IMR-90 (cell line): ENCODE measurements around the gene ITGAL. TPM values are rescaled to one million over a fixed set of nuclear protein-coding genes. Genes with fewer than 3 reads are reported as not detected.

Experiments
- ATAC-seq: fragments of 200-7000 bp; cut with Tn5 transposase; 2 replicates; pipeline ENCODE4 v1.9.1; 2020; ENCODE audit warnings: low read depth, mild to moderate bottlenecking, moderate library complexity
- BruUV-seq: library from RNA; stranded (reverse); fragments of 400-500 nt; replicated peaks from 2 replicates; lab custom pipeline; 2021; lab: Mats Ljungman, UMichigan
- CTCF ChIA-PET: fragments of 300-600 bp; formaldehyde crosslinking; extraction: SDS; loops from one replicate; lab custom pipeline; 2021; ENCODE audit warnings: antibody characterized with exemption; lab: Yijun Ruan, JAX
- POLR2A ChIA-PET: fragments of 300-600 bp; sonication (Branson Sonifier 250); formaldehyde crosslinking; loops from one replicate; lab custom pipeline; 2022; ENCODE audit warnings: antibody characterized with exemption; ENCODE audit not compliant: unreplicated experiment; lab: Charles Lee
- DNase-seq: peaks from one replicate; pipeline ENCODE4 v3.0.0; 2013
- H2AFZ ChIP-seq: replicated peaks from 2 replicates; pipeline ENCODE3; 2013; ENCODE audit warnings: low read length, mild to moderate bottlenecking; ENCODE audit not compliant: poor library complexity
- H2AK5ac ChIP-seq: 2 replicates; pipeline ENCODE4 v1.6.1; 2013; ENCODE audit warnings: low read depth, low read length, inconsistent platforms
- H2AK9ac ChIP-seq: replicated peaks from 2 replicates; pipeline ENCODE3; 2013; ENCODE audit warnings: mild to moderate bottlenecking, low read depth, low read length, moderate library complexity; ENCODE audit not compliant: poor library complexity
- H2BK120ac ChIP-seq: 2 replicates; pipeline ENCODE4 v1.6.1; 2013; ENCODE audit warnings: low read depth, low read length, inconsistent platforms
- H2BK15ac ChIP-seq: 3 replicates; pipeline ENCODE4 v1.6.1; 2013; ENCODE audit warnings: low read depth, low read length, inconsistent platforms
- H2BK20ac ChIP-seq: 2 replicates; pipeline ENCODE4 v1.6.1; 2013; ENCODE audit warnings: low read depth, mild to moderate bottlenecking, inconsistent platforms, low read length, moderate library complexity
- H2BK5ac ChIP-seq: 2 replicates; pipeline ENCODE4 v1.6.1; 2013; ENCODE audit warnings: mild to moderate bottlenecking, low read depth, low read length, inconsistent platforms; ENCODE audit not compliant: poor library complexity, severe bottlenecking
- H3K14ac ChIP-seq: replicated peaks from 2 replicates; pipeline ENCODE4 v1.6.1; 2013; ENCODE audit warnings: low read depth, low read length, inconsistent platforms
- H3K18ac ChIP-seq: 2 replicates; pipeline ENCODE4 v1.6.1; 2013; ENCODE audit warnings: low read depth, low read length, control low read depth
- H3K23ac ChIP-seq: 2 replicates; pipeline ENCODE4 v1.6.1; 2013; ENCODE audit warnings: low read depth, low read length, inconsistent platforms
- H3K27ac ChIP-seq: 2 replicates; pipeline ENCODE4 v1.5.1; 2013; ENCODE audit warnings: mild to moderate bottlenecking, control low read depth, low read length; ENCODE audit not compliant: insufficient read depth
- H3K27me3 ChIP-seq: 2 replicates; pipeline ENCODE4 v1.6.1; 2013; ENCODE audit warnings: low read length; ENCODE audit not compliant: control insufficient read depth, insufficient read depth
- H3K36me3 ChIP-seq: 2 replicates; pipeline ENCODE4 v1.6.1; 2013; ENCODE audit warnings: low read length, mixed read lengths; ENCODE audit not compliant: control insufficient read depth, insufficient read depth
- H3K4ac ChIP-seq: 2 replicates; pipeline ENCODE4 v1.6.1; 2013; ENCODE audit warnings: low read depth, low read length, inconsistent platforms
- H3K4me1 ChIP-seq: 2 replicates; pipeline ENCODE4 v1.6.1; 2013; ENCODE audit warnings: low read length, mixed read lengths; ENCODE audit not compliant: control insufficient read depth, insufficient read depth
- H3K4me2 ChIP-seq: 2 replicates; pipeline ENCODE4 v1.6.1; 2013; ENCODE audit warnings: low read depth, mild to moderate bottlenecking, control low read depth, low read length, moderate library complexity
- H3K4me3 ChIP-seq: 2 replicates; pipeline ENCODE4 v1.5.1; 2013; ENCODE audit warnings: low read depth, mild to moderate bottlenecking, control low read depth, low read length, moderate library complexity; ENCODE audit not compliant: insufficient read depth
- H3K56ac ChIP-seq: 2 replicates; pipeline ENCODE4 v1.6.1; 2013; ENCODE audit warnings: low read length, inconsistent platforms; ENCODE audit not compliant: insufficient read depth; ENCODE audit errors: extremely low read depth
- H3K79me1 ChIP-seq, 2 experiments: 2 replicates each; pipeline ENCODE4 v1.6.1; 2013; ENCODE audit warnings: low read length in 2 of 2, inconsistent platforms in 1 of 2, low read depth in 1 of 2
- H3K9ac ChIP-seq: 2 replicates; pipeline ENCODE4 v1.6.1; 2013; ENCODE audit warnings: low read depth, low read length, control low read depth
- H3K9me1 ChIP-seq: 2 replicates; pipeline ENCODE4 v1.6.1; 2013; ENCODE audit warnings: low read length, inconsistent platforms; ENCODE audit not compliant: insufficient read depth
- H3K9me3 ChIP-seq: 2 replicates; pipeline ENCODE4 v1.6.1; 2013; ENCODE audit warnings: low read length; ENCODE audit not compliant: control insufficient read depth, insufficient read depth
- H4K20me1 ChIP-seq: 2 replicates; pipeline ENCODE4 v1.6.1; 2013; ENCODE audit warnings: low read length, inconsistent platforms; ENCODE audit not compliant: insufficient read depth
- H4K5ac ChIP-seq: 2 replicates; pipeline ENCODE4 v1.6.1; 2013; ENCODE audit warnings: mild to moderate bottlenecking, low read depth, low read length, control low read depth
- H4K8ac ChIP-seq, 2 experiments: 2 replicates each; pipeline ENCODE4 v1.6.1; 2013; ENCODE audit warnings: low read depth in 2 of 2, low read length in 2 of 2, control low read depth in 1 of 2, inconsistent platforms in 1 of 2
- H4K91ac ChIP-seq: 2 replicates; pipeline ENCODE4 v1.6.1; 2013; ENCODE audit warnings: low read depth, low read length, inconsistent platforms; ENCODE audit not compliant: insufficient read depth
- BHLHE40 ChIP-seq: fragments of 150-350 bp; IDR thresholded peaks from 2 replicates; pipeline ENCODE4 v1.6.1; 2016; ENCODE audit warnings: mild to moderate bottlenecking, low read depth, low read length
- CEBPB ChIP-seq: IDR thresholded peaks from 2 replicates; pipeline ENCODE4 v1.6.1; 2012; ENCODE audit warnings: low read depth, low read length, improper control_type of control experiment
- ELK1 ChIP-seq: fragments of 150-350 bp; IDR thresholded peaks from 2 replicates; pipeline ENCODE4 v1.6.1; 2016; ENCODE audit warnings: low read depth, mild to moderate bottlenecking, low read length, moderate library complexity, borderline replicate concordance
- FOS ChIP-seq: fragments of 150-350 bp; IDR thresholded peaks from 2 replicates; pipeline ENCODE4 v1.6.1; 2016; ENCODE audit warnings: low read depth, low read length
- MXI1 ChIP-seq: IDR thresholded peaks from 2 replicates; pipeline ENCODE4 v1.6.1; 2012; ENCODE audit warnings: low read depth, mild to moderate bottlenecking, low read length, moderate library complexity, borderline replicate concordance
- NFE2L2 ChIP-seq: fragments of 150-350 bp; IDR thresholded peaks from 2 replicates; pipeline ENCODE4 v1.6.1; 2016; ENCODE audit warnings: low read depth, mild to moderate bottlenecking, low read length
- POLR2A ChIP-seq: IDR thresholded peaks from 2 replicates; pipeline ENCODE4 v1.6.1; 2012; ENCODE audit warnings: mild to moderate bottlenecking, low read depth, low read length
- RAD21 ChIP-seq: IDR thresholded peaks from 2 replicates; pipeline ENCODE4 v1.6.1; 2012; ENCODE audit warnings: low read length, improper control_type of control experiment
- RCOR1 ChIP-seq: IDR thresholded peaks from 2 replicates; pipeline ENCODE4 v1.6.1; 2012; ENCODE audit warnings: mild to moderate bottlenecking, low read length, improper control_type of control experiment; ENCODE audit not compliant: insufficient replicate concordance
- RFX5 ChIP-seq: IDR thresholded peaks from 2 replicates; pipeline ENCODE4 v1.8.0; 2012; ENCODE audit warnings: low read depth, mild to moderate bottlenecking, low read length, moderate library complexity
- SMC3 ChIP-seq: fragments of 150-350 bp; IDR thresholded peaks from 2 replicates; pipeline ENCODE4 v1.6.1; 2016; ENCODE audit warnings: low read depth, mild to moderate bottlenecking, antibody characterized with exemption, low read length, moderate library complexity
- WGBS, 2 experiments: methylation state at CpG; one replicate each; pipeline versions ENCODE4 v1.1.5 to v1.1.7; 2013; ENCODE audit warnings: missing lambda C conversion rate in 2 of 2; ENCODE audit not compliant: insufficient read length in 1 of 2; ENCODE audit errors: extremely low coverage in 2 of 2; 5-methylcytosine and 5-hydroxymethylcytosine counted together
- dilution Hi-C: fragments of 300-500 bp; cut with HindIII; formaldehyde crosslinking; loops from one replicate; pipeline ENCODE4 v1.14.3; 2018; ENCODE audit warnings: low sequenced_read_pairs; ENCODE audit not compliant: unreplicated experiment
- in situ Hi-C: fragments of 300-500 bp; cut with MboI; formaldehyde crosslinking; loops from 3 replicates; pipeline ENCODE4 v1.14.3; 2019; ENCODE audit warnings: low sequenced_read_pairs, inconsistent platforms, mixed read lengths
- intact Hi-C: fragments of 100-400 bp; cut with micrococcal nuclease; formaldehyde crosslinking; loops from 2 replicates; pipeline ENCODE4 v1.10.0; 2022
- polyA plus RNA-seq, 3 experiments: library from polyadenylated mRNA; depleted of rRNA; stranded (reverse); fragments of >200 nt; gene quantifications; 2 replicates each; pipeline ENCODE4 v1.2.3, GENCODE V29; 2012; ENCODE audit warnings: low replicate concordance in 1 of 3
- total RNA-seq: library from RNA; depleted of rRNA; stranded (reverse); fragments of >200 nt; gene quantifications from 2 replicates; pipeline ENCODE4 v1.2.3, GENCODE V29; 2012
- TF ChIP-seq, protein P1 (sequence below): conservative IDR thresholded peaks from 2 replicates; pipeline ENCODE4 v1.5.1; 2012; ENCODE audit warnings: mild to moderate bottlenecking, low read depth, low read length, improper control_type of control experiment
- TF ChIP-seq, protein P2 (sequence below): fragments of 150-350 bp; IDR thresholded peaks from 2 replicates; pipeline ENCODE4 v1.6.1; 2017; ENCODE audit warnings: mild to moderate bottlenecking, antibody characterized with exemption, low read length, low read depth

The ITGAL gene
- total and polyA plus RNA-seq, 2 of the 4 experiments (the other 2 are of a cell fraction) = not detected

DNA sequence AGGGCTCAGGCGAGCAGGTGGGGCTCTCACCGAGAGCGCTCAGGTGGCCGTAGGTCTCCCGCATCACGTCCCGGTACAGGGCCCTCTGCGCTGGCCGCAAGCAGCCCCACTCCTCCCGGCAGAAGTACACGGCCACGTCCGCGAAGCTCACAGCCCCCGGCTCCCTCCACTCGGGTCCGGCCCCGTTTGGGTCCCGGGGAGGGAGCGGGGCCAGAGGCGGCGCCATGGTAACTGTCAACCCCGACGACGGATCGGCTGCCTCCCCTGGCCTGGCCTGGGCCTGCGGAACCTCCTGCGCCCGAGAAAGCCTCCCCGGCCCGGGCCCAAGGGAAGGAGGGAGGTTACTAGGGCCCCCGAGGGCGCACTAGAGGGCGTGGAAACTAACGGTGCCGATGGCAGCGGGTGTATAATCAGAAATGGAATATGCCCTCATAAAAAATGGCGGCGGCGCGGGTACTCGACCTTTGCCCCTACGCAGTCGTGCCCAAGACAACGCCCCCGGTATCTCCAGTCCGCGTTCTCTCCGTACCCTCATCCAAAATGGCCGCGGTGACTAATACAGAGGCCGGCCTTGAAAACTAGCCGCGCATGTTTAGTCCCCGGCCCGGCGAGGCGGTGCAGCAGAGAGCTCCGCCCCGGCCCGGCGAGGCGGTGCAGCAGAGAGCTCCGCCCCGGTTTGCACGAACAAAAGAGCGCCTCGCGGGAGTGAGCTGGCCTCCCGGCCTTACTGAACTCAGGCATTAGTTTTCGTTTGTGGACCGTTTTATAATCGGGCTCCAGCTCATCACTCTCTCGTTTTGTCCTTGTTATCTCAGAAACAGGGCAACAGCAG, 85.6 kb downstream of the ITGAL start, which contains the start of gene ZNF764:
Gene ZNF764, minus strand, starts transcription at position 418 of the 832 bp plus-strand sequence. Its CDS starts 192 bp downstream, at position 226.
- ATAC-seq = peak; percentile 99
- H3K56ac ChIP-seq = 0 out of 2 replicates have a peak within 1 kb of the TSS, but pooled peaks have one; percentile 23
- CTCF ChIA-PET = interaction anchor here (0.6 to 1.6 kb wide), 3 partner anchors 23 to 399 kb away, joined by 3 to 5 read pairs (median 5); no protein-coding TSS in a partner anchor
- peak within 1 kb of the TSS; percentile 98 for H3K14ac ChIP-seq
- H2AK9ac ChIP-seq = peak within 1 kb of the TSS; percentile 97
- H3K4ac ChIP-seq = peak within 1 kb of the TSS; percentile 98
- no peaks in the 10 kb centered on the region for H3K9me3 ChIP-seq
- POLR2A ChIA-PET = no interaction called here
- dilution Hi-C loops = no loop called here
- H2AK5ac ChIP-seq = peak within 1 kb of the TSS; percentile 87
- H3K27ac ChIP-seq = peak within 1 kb of the TSS; percentile 82
- peaks cover 22% of the 10 kb centered on the region for H3K36me3 ChIP-seq
- in situ Hi-C loops = no loop called here
- H4K8ac ChIP-seq = peak within 1 kb of the TSS; percentile 94 to 99
- H2BK5ac ChIP-seq = peak within 1 kb of the TSS; percentile 80
- H2BK120ac ChIP-seq = peak within 1 kb of the TSS; percentile 55; the same call in 1 of the 2 replicates
- H3K4me2 ChIP-seq = peak within 1 kb of the TSS; percentile 86
- peak within 1 kb of the TSS; percentile 18; the same call in 1 of the 2 replicates for H2BK20ac ChIP-seq
- peak within 1 kb of the TSS; percentile 67 for H3K9ac ChIP-seq
- 0 out of 2 replicates have a peak, but pooled peaks cover under 1% of the 10 kb centered on the region for H3K9me1 ChIP-seq
- peak within 1 kb of the TSS; percentile 71 for H3K18ac ChIP-seq
- H3K4me3 ChIP-seq = peak within 1 kb of the TSS; percentile 73
- peak within 1 kb of the TSS; percentile 93 for H4K5ac ChIP-seq
- WGBS, 2 experiments = 1% methylated on average over 40 of the region's 74 CpGs; no CpG with 5 or more reads in 1 of the 2 experiments
- TSS peak; percentile 42 for BruUV-seq
- peak within 1 kb of the TSS; percentile 83 for H3K23ac ChIP-seq
- intact Hi-C loops = loop anchor here (1.0 kb wide), 1 partner anchor 27 kb away; the partner anchor contains the start of gene ZNF785
- no peaks in the 10 kb centered on the region for H3K4me1 ChIP-seq
- peak within 1 kb of the TSS; percentile 97 for H2AFZ ChIP-seq
- H3K79me1 ChIP-seq = peaks cover 11 to 35% of the 10 kb centered on the region in 2 experiments; a peak in 2 of 4 replicates
- peak within 1 kb of the TSS; percentile 96 for H4K91ac ChIP-seq
- H2BK15ac ChIP-seq = peak within 1 kb of the TSS; percentile 31; the same call in 1 of the 3 replicates
- no peaks in the 10 kb centered on the region for H3K27me3 ChIP-seq
- H4K20me1 ChIP-seq = no peaks in the 10 kb centered on the region; the same call in 1 of the 2 replicates
- peak; percentile 96 for DNase-seq
- TF ChIP-seq SMC3 = no peak
- TF ChIP-seq, protein P1, sequence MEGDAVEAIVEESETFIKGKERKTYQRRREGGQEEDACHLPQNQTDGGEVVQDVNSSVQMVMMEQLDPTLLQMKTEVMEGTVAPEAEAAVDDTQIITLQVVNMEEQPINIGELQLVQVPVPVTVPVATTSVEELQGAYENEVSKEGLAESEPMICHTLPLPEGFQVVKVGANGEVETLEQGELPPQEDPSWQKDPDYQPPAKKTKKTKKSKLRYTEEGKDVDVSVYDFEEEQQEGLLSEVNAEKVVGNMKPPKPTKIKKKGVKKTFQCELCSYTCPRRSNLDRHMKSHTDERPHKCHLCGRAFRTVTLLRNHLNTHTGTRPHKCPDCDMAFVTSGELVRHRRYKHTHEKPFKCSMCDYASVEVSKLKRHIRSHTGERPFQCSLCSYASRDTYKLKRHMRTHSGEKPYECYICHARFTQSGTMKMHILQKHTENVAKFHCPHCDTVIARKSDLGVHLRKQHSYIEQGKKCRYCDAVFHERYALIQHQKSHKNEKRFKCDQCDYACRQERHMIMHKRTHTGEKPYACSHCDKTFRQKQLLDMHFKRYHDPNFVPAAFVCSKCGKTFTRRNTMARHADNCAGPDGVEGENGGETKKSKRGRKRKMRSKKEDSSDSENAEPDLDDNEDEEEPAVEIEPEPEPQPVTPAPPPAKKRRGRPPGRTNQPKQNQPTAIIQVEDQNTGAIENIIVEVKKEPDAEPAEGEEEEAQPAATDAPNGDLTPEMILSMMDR = no peak
- TF ChIP-seq FOS = 0 out of 2 replicates have a peak, but pooled peaks have one; percentile 36
- TF ChIP-seq ELK1 = no peak
- TF ChIP-seq, protein P2, sequence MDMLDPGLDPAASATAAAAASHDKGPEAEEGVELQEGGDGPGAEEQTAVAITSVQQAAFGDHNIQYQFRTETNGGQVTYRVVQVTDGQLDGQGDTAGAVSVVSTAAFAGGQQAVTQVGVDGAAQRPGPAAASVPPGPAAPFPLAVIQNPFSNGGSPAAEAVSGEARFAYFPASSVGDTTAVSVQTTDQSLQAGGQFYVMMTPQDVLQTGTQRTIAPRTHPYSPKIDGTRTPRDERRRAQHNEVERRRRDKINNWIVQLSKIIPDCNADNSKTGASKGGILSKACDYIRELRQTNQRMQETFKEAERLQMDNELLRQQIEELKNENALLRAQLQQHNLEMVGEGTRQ = no peak
- TF ChIP-seq CEBPB = no peak
- TF ChIP-seq MXI1 = no peak
- no peak for TF ChIP-seq RCOR1
- TF ChIP-seq BHLHE40 = peak; percentile 41; the same call in 1 of the 2 replicates
- TF ChIP-seq RFX5 = no peak
- peak; percentile 40 for TF ChIP-seq POLR2A
- TF ChIP-seq NFE2L2 = no peak
- no peak for TF ChIP-seq RAD21
